Activated CD4-positive, alpha-beta T cell treated with anti-CD3 and anti-CD28 coated beads, Interleukin-2, amount 10 ng/mL, durations not matched to agents 24 days and 14 days (primary cell): ENCODE measurements around the gene TRDN. TPM values are rescaled to one million over a fixed set of nuclear protein-coding genes. Genes with fewer than 3 reads are reported as not detected.

Experiments
- DNase-seq: peaks from one replicate; pipeline ENCODE4 v3.0.0; 2022
- H3K27ac Mint-ChIP-seq: one replicate; pipeline ENCODE4 v1.8.0; 2022; ENCODE audit warnings: mild to moderate bottlenecking, mixed read lengths
- H3K27me3 Mint-ChIP-seq: one replicate; pipeline ENCODE4 v1.8.0; 2022; ENCODE audit warnings: mixed read lengths
- H3K36me3 Mint-ChIP-seq: one replicate; pipeline ENCODE4 v1.8.0; 2022; ENCODE audit warnings: low read depth, mild to moderate bottlenecking, mixed read lengths
- H3K4me1 Mint-ChIP-seq: one replicate; pipeline ENCODE4 v1.8.0; 2021; ENCODE audit warnings: mixed read lengths
- H3K4me3 Mint-ChIP-seq: one replicate; pipeline ENCODE4 v1.8.0; 2022; ENCODE audit warnings: mild to moderate bottlenecking, moderate library complexity, mixed read lengths
- H3K9me3 Mint-ChIP-seq: one replicate; pipeline ENCODE4 v1.8.0; 2021; ENCODE audit warnings: mixed read lengths
- intact Hi-C: fragments of 100-400 bp; cut with micrococcal nuclease; formaldehyde crosslinking; loops from one replicate; pipeline ENCODE4 v1.15.1; 2023
- total RNA-seq: library from RNA; stranded (reverse); gene quantifications from 2 replicates; pipeline ENCODE4 v1.2.3, GENCODE V29; 2022

Gene TRDN
- total RNA-seq, 1 donor from 2014 or later = not detected

GRCh38 chr6:123201869-123202372, 434.8 kb downstream of the TRDN start:
- no peaks in the 10 kb centered on the region for H3K27me3 Mint-ChIP-seq
- no peaks in the 10 kb centered on the region for H3K4me1 Mint-ChIP-seq
- no peak for DNase-seq
- H3K27ac Mint-ChIP-seq = no peak overlapping the region
- no peak overlapping the region for H3K4me3 Mint-ChIP-seq
- no peaks in the 10 kb centered on the region for H3K9me3 Mint-ChIP-seq
- no peaks in the 10 kb centered on the region for H3K36me3 Mint-ChIP-seq
- intact Hi-C loops = no loop called here

GRCh38 chr6:123193298-123193697, 443.5 kb downstream of the TRDN start:
- Mint-ChIP-seq H3K36me3 (no peaks in the 10 kb centered on the region), H3K4me1 (no peaks in the 10 kb centered on the region)

GRCh38 chr6:123189816-123190215, 446.9 kb downstream of the TRDN start:
- intact Hi-C loops = no loop called here
- no peaks in the 10 kb centered on the region for H3K4me1 Mint-ChIP-seq
- DNase-seq = no peak
- H3K9me3 Mint-ChIP-seq = peaks cover 7% of the 10 kb centered on the region
- H3K4me3 Mint-ChIP-seq = no peak overlapping the region
- no peak overlapping the region for H3K27ac Mint-ChIP-seq
- no peaks in the 10 kb centered on the region for H3K36me3 Mint-ChIP-seq
- no peaks in the 10 kb centered on the region for H3K27me3 Mint-ChIP-seq

More at GRCh38 chr6:123193298-123193697, 443.5 kb downstream of the TRDN start:
- no peaks in the 10 kb centered on the region for H3K27me3 Mint-ChIP-seq
- peaks cover 3% of the 10 kb centered on the region for H3K9me3 Mint-ChIP-seq
- no peak for DNase-seq
- H3K27ac Mint-ChIP-seq = no peak overlapping the region
- intact Hi-C loops = no loop called here
- no peak overlapping the region for H3K4me3 Mint-ChIP-seq

GRCh38 chr6:123182998-123183397, 453.8 kb downstream of the TRDN start:
- intact Hi-C loops = no loop called here
- H3K36me3 Mint-ChIP-seq = no peaks in the 10 kb centered on the region
- H3K4me3 Mint-ChIP-seq = no peak overlapping the region
- peaks cover 5% of the 10 kb centered on the region for H3K9me3 Mint-ChIP-seq
- no peak for DNase-seq
- no peaks in the 10 kb centered on the region for H3K4me1 Mint-ChIP-seq
- no peak overlapping the region for H3K27ac Mint-ChIP-seq
- H3K27me3 Mint-ChIP-seq = no peaks in the 10 kb centered on the region

- H3K27me3 Mint-ChIP-seq = no peaks in the 10 kb centered on the region
- intact Hi-C loops = no loop called here
- DNase-seq = no peak
- H3K4me3 Mint-ChIP-seq = no peak overlapping the region
- H3K4me1 Mint-ChIP-seq = no peaks in the 10 kb centered on the region
- no peaks in the 10 kb centered on the region for H3K36me3 Mint-ChIP-seq
- H3K9me3 Mint-ChIP-seq = no peaks in the 10 kb centered on the region
- H3K27ac Mint-ChIP-seq = no peak overlapping the region
Observed at GRCh38 chr6:123176706-123177105, 460.0 kb downstream of the TRDN start.

- Mint-ChIP-seq H3K27me3 (no peaks in the 10 kb centered on the region), H3K27ac (no peak overlapping the region), H3K4me3 (no peak overlapping the region), H3K36me3 (no peaks in the 10 kb centered on the region), H3K9me3 (no peaks in the 10 kb centered on the region), H3K4me1 (no peaks in the 10 kb centered on the region)
- no peak for DNase-seq
- intact Hi-C loops = no loop called here
Observed at GRCh38 chr6:123171341-123172115, 465.2 kb downstream of the TRDN start.

GRCh38 chr6:123169774-123170095, 467.0 kb downstream of the TRDN start:
- Mint-ChIP-seq H3K36me3 (no peaks in the 10 kb centered on the region), H3K4me3 (no peak overlapping the region), H3K27me3 (no peaks in the 10 kb centered on the region), H3K4me1 (no peaks in the 10 kb centered on the region), H3K27ac (no peak overlapping the region), H3K9me3 (no peaks in the 10 kb centered on the region)
- DNase-seq = no peak
- intact Hi-C loops = no loop called here

- no peak overlapping the region for H3K27ac Mint-ChIP-seq
- intact Hi-C loops = no loop called here
- H3K9me3 Mint-ChIP-seq = no peaks in the 10 kb centered on the region
- no peaks in the 10 kb centered on the region for H3K4me1 Mint-ChIP-seq
- no peaks in the 10 kb centered on the region for H3K27me3 Mint-ChIP-seq
- no peak overlapping the region for H3K4me3 Mint-ChIP-seq
- no peak for DNase-seq
- no peaks in the 10 kb centered on the region for H3K36me3 Mint-ChIP-seq
Observed at GRCh38 chr6:123168892-123169773, 467.6 kb downstream of the TRDN start.

GRCh38 chr6:123168466-123168865, 468.3 kb downstream of the TRDN start:
- intact Hi-C loops = no loop called here
- no peaks in the 10 kb centered on the region for H3K36me3 Mint-ChIP-seq

More at GRCh38 chr6:123168466-123168865, 468.3 kb downstream of the TRDN start:
- DNase-seq = no peak
- H3K9me3 Mint-ChIP-seq = no peaks in the 10 kb centered on the region
- H3K27me3 Mint-ChIP-seq = no peaks in the 10 kb centered on the region
- no peak overlapping the region for H3K27ac Mint-ChIP-seq
- no peak overlapping the region for H3K4me3 Mint-ChIP-seq
- H3K4me1 Mint-ChIP-seq = no peaks in the 10 kb centered on the region

Other genes with a start within 250 kb of the TRDN start
- gene NKAIN2, start 166.9 kb upstream of the TRDN start, total RNA-seq = not detected in 2 replicates